NCI-H1436 (cell line): ENCODE results near the gene SMPD4.
"Not testable (repeated sequence)": the region's sequence is repeated elsewhere in the genome, so short reads cannot be mapped to it uniquely, and the experiment has no call there.

Experiments used
- DNase-seq: peaks from one replicate; lab custom pipeline; 2025; lab: John Stamatoyannopoulos, UW

The SMPD4 gene

GRCh38 chr2:130186391-130186790 is 5.0 kb upstream of the SMPD4 start:
- no peak for DNase-seq

DNA sequence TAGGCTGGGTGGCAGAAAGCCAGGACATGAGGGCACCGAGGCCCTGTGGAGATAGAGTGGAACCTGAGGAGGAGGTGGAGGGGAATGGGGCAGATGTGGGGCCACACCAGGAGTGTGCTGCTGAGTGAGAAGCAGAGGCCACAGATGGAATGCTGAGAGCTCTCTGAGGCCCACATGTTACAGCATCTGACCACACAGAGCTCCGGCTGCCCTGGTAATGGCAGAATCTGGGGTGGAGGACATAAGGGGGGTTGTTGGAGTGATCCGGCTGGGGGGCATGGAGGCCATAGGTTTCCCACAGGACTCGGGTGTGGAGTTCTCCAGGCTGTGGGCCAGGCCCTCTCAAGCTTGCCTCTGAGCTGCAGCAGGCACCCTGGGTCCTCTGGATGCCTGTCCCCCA is 4.5 kb upstream of the SMPD4 start:
- no peak for DNase-seq

DNA sequence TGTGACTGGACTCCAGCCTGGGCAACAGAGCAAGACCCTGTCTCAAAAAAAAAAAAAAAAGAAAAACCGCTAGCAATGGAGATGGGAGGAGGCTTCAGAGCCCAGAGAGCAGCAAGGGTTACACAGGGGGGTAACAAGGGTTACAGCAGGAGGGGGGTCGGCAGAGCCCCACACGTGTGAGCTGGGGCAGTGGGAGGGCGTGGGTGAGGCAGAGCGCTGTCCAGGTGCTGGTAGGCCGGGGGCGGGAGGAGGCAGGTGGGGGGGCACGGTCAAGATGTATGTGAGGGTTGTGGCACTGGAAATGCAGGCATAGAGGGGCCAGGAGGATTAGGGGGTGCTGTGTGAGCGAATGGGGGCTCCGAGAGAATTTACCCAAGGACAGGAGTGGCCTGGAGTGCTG is 4.0 kb upstream of the SMPD4 start:
- DNase-seq: no peak

- no peak for DNase-seq
Observed at GRCh38 chr2:130183512-130184373, 2.3 kb upstream of the SMPD4 start.

DNA sequence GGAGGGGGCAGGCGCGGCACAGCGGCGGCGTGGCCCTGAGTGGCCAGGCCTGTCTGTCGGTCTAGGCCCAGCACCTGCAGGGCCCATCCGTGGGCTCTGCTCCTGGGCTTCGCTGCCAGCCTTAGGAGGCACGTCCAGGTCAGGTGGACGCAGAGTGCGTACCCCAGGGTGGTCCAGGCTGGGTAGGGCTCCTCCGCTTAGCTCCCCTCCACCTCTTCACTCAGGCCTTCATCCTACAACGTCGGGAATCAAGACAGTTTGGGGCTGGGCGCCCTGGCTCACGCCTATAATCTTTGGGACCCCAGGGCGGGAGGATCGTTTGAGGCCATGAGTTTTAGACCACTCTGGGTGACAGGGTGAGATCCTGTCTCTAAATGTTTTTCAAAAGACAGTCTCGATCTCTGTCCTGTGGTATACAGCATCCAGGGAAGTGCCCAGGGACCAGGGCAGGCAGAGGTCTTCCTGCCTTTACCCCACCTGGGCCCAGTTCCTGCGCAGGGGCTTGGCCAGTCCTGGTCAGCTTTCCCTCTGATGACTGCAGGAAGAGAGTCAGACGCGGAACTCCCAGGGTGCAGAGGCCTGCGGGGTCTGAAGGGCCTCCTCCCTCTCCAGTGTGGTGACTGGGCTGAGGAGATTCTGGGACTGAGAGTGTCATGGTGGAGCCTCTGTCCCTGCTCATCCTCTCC is 1.6 kb upstream of the SMPD4 start:
- DNase-seq: not testable (repeated sequence)

DNA sequence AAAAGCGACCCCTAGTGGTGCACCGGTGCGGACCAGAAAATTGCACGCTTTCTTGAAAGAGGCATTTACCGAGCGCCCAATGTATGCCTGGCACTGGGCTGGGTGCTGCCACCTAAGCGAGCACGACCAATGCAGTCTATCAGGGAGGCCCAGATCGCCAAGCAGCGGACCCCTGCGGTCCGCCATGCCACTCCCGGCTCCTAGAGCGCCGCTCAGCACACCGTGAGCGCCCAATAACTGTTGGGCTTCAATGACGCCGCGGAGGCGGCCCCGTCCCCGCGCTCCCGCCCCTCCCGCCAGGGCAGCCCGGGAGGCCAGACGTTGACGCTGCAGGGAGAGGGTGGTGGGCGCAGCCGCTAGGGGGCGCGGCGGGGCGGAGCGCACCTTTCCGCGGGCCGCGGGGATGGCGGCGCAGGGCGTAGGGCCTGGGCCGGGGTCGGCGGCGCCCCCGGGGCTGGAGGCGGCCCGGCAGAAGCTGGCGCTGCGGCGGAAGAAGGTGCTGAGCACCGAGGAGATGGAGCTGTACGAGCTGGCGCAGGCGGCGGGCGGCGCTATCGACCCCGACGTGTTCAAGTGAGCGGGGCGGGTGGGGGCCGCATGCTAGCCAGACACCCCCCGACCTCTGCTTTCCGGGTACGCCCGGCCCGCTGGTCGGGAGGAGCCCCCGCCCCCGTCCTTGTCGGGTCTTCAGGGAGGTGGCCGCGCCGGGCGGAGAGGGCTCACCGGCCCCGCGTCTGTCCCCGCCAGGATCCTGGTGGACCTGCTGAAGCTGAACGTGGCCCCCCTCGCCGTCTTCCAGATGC is 679 bp upstream of the SMPD4 start, which contains the start of gene MZT2B:
Gene MZT2B, plus strand, starts transcription at position 383 of the 803 bp plus-strand sequence. Its CDS starts 21 bp downstream, at position 404.
- DNase-seq: peak; percentile 80

DNA sequence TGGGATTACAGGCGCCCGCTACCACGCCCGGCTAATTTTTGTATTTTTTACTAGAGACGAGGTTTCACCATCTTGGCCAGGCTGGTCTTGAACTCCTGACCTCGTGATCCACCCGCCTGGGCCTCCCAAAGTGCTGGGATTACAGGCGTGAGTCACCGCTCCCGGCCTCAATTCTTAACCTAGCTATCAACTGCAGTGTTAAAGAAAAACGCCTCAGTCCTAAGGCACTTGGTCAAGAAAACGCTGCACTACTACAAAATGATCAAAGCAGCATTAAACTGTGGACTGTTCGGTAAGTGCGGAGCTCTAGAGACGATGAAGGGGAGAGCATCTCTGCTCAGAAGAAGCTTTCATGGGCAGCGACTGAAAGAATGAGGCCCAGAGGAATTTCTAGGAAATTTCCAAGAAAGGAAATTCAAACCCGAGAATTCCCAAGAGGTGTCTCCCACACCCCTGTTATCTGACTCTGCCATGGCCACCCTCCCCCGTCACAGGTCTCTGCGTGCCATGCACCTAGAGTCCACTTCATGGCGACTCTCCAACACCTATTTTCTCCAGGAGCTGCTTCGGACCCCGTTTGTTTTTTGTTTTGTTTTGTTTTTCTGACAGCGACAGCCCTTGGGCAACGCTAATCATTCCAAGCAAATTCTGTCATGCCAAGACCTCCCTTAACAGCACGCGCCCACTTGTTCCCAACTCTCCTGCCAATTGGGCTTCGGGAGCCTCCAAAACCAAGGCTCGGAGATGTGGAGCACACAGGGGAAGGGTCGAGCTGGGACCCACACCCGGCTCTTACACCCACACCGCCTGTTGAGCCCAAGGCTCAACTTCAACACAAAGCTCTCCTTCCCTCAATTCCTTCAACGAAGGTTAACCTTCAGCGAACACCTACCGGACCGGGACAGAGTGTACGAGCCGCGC is 738 bp downstream of the SMPD4 start:
- DNase-seq: not testable (repeated sequence)

- DNase-seq: not testable (repeated sequence)
Observed at GRCh38 chr2:130174866-130175265, 6.5 kb downstream of the SMPD4 start.

DNA sequence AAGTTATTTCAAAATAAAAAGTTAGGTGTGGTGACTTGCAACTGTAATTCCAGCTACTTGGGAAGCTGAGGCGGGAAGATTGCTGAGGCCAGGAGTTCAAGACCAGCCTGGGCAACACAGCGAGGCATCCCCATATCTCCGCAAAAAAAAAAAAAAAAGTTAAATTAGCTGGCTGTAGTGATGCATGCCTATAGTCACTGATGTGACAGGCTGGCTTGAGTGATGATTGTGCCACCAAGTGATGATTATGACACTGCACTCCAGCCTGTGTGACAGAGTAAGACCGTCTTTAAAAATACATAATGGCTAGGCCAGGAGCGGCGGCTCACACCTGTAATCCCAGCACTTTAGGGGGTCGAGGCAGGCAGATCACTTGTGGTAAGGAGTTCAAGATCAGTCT is 11.5 kb downstream of the SMPD4 start:
- no peak for DNase-seq

- DNase-seq: not testable (repeated sequence)
Observed at GRCh38 chr2:130169163-130169562, 12.2 kb downstream of the SMPD4 start.

DNA sequence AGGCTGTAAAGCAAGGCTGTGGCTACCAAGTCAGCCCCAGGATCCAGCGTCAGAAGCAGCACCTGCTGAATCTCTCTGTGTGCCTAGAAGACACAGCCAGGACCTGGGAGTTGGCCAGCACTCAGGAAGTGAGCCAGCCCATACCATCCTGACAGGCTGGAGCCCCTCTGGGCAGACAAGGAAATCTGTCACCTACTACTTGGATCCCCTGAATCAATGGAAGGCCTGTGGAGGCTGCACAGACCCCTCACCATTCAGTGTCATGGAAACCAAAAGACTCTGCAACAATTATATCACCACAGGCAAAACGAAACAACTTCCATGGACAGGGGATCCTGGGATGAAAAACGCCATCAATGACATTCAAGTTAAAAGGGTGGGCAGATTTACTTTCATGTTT is 14.8 kb downstream of the SMPD4 start:
- not testable (repeated sequence) for DNase-seq

DNA sequence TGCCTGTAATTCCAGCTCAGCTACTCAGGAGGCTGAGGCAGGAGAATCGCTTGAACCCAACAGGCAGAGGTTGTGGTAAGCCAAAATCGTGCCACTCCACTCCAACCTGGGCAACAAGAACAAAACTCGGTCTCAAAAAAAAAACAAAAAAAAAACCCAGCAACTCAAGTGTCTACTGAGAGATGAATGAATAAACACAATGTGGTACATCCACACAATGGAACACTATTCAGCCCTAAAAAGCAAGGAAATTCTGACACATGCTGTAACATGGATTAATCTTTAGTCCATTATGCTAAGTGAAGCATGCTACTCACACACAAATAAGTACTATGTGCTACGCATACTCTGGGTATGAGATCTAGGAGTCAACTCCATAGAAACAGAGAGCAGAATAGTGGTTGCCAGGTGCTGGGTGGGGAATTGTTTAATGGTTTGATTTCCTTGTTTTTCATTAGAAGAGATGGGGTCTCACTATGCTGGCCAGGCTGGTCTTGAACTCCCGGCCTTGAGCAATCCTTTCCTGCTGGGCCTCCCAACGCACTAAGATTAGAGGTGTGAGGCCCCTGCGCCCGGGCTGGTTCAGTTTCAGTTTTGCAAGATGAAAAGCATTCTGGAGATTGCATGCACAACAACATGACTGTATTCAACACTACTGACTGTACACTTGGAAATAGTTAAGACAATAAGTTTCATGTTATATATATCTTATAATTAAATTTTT is 15.9 kb downstream of the SMPD4 start:
- DNase-seq: no peak

GRCh38 chr2:130162968-130163367 is 18.4 kb downstream of the SMPD4 start:
- DNase-seq: no peak

DNA sequence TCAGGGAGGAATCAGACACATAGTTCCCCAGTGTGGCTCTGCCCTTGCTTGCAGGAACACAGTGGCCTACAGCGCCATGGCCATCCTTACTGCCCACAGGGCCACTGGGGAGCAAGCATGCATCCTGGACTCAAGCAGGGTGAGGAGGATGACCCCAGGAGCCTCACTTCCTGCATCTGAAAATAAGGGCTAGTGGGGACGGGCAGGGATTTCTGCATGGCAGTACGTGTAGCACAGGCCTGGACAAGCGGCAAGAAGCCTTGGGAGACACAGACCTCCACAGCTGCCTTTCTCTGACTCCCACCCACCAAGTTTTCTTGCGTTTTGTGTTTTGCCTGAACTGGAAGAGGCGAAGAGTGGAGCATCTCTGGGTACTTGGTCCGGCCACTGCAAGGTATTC is 18.9 kb downstream of the SMPD4 start:
- DNase-seq: not testable (repeated sequence)

DNA sequence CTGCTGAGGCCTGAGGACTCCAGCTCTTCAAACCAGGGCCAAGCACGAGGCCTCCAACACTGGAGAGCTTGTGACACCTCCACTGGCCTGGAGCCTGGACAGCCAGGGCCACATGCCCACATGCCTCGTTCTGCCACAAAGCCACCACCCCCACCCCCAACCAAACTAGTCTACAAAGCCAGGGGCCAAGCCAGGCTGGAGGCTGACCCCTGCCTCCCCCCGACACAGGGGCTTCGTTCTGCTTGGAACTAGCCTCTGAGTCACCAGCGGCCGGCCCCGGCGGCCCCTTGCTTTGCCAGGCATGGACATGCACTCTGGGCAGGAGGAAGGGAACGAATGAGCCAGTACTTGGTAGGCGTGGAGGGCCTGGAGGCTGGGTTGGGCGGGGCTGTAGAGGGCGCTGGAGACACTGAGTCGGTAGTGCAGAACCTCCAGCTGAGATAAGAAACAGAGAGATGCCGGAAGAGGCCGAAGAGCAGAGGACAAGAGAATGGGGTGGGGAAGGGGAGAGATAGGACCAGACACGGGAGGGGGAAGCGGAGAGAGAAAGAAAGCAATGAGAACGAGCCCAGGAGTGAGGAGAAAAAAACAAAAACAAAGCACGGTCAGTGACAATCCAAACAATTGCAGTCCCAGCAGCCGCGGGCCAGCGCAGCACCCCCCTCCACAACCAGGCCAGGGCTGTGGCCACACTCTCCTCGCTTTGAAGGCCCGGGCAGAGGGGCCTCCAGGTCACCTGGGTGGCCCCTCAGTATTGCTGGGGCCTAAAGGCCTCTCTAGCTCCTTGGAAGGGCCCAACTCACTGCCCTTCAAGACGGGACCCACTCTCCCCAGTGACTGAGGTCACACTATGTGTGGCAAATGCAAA is 20.3 kb downstream of the SMPD4 start:
- not testable (repeated sequence) for DNase-seq

DNA sequence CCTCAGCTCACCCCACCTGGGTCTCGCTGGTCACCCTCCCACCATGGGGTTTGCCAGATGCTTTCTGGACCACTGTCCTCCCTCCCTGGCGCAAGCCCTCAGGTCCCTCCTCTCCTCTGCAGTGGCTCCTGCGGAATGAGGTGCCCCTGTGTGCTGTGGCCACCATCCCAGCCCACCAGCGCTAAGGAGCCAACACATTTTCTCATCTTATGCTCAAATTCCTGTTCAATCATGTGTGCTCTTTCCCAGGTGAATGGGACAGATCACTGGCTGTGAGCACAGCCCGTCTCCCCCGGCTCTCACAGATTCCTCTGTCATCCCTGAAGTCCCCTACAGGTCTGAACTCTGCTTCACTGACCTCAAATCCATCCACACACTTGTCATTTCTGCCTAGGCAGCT is 21.3 kb downstream of the SMPD4 start:
- DNase-seq: no peak

DNA sequence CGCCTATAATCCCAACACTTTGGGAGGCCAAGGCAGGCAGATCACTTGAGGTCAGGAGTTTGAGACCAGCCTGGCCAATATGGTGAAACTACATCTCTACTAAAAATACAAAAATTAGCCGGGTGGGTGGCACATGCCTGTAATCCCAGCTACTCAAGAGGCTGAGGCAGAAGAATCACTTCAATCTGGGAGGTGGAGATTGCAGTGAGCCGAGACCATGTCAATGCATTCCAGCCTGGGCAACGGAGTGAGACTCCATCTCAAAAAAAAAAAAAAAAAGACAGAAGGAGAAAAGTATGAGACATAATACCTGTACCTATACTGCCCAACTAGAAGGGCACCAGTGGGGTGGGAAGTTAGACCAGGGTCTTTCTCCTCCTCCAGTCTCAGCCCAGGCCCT is 22.0 kb downstream of the SMPD4 start:
- not testable (repeated sequence) for DNase-seq

DNA sequence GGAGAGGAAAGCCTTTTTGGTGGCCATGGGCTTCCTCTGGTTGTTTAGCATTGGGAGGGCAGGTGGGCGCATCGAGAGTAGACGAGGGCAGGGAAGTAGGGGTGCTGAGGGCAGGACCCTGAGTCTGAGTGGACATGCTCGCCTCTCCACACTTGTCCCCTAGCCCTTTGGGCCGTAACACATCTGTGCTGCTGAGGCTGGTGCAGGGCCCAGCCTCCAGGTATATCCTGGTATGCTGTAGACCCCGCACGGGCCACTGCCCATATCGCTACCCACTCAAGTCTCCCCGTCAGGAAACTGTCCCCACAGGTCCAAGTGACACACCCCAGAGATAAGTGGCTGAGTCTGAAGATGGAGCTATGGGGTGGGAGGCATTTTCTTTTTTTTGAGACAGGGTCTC is 22.8 kb downstream of the SMPD4 start:
- DNase-seq: no peak

DNA sequence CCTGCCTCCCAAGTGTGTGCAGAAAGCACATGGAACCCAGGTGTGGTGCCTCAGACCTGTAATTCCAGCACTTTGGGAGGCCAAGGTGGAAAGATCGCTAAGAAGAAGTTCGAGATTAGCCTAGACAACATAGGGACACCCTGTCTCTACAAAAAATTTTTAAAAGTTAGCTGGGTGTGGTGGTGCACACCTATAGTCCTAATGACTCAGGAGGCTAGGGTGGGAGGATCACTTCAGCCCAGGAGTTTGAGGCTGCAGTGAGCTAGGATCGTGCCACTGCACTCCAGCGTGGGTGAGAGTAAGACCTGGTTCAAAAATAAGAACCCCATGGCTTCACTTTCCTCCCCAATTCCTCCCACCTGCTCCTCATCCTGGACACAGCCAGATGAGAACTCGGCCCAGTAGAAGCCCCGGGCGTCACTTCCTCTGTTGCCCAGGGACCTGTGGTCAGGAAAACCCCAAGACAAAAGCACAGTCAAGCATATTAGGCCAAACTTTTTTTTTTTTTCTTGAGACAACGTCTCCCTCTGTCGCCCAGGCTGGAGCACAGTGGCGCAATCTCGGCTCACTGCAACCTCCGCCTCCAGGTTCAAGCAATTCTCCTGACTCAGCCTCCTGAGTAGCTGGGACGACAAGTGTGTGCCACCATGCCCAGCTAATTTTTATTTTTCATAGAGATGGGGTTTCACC is 23.4 kb downstream of the SMPD4 start:
- not testable (repeated sequence) for DNase-seq
